Panc1 (cell line): ENCODE measurements around the gene SENP6.

Experiments used
- POLR2AphosphoS5 ChIP-seq: IDR thresholded peaks from 2 replicates; pipeline ENCODE4 v1.6.1; 2012; ENCODE audit warnings: mild to moderate bottlenecking, low read depth, low read length, moderate library complexity
- TF ChIP-seq, protein P1 (sequence below): fragments of 450-650 bp; IDR thresholded peaks from 2 replicates; pipeline ENCODE4 v1.5.1; 2017; ENCODE audit warnings: mild to moderate bottlenecking

DNA sequence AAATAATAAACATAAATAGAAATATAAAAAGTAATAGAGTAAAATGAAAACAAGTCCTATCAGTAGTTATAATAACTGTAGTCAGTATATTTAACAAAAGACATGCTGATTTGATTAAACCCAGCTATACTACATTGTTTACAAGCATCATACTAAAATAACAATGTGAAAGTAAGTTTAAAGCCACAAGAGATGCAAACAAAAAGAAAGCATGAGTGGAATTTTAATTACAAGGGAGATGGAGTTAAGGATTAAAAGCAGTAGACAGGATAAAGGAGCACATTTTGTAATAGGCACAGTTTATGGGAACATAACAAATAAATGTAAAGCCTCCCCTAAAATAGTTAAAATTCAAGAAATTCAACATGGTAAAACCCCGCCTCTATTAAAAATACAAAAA lies 41.5 kb downstream of the SENP6 start:
- no peak for TF ChIP-seq POLR2AphosphoS5
- TF ChIP-seq, protein P1, sequence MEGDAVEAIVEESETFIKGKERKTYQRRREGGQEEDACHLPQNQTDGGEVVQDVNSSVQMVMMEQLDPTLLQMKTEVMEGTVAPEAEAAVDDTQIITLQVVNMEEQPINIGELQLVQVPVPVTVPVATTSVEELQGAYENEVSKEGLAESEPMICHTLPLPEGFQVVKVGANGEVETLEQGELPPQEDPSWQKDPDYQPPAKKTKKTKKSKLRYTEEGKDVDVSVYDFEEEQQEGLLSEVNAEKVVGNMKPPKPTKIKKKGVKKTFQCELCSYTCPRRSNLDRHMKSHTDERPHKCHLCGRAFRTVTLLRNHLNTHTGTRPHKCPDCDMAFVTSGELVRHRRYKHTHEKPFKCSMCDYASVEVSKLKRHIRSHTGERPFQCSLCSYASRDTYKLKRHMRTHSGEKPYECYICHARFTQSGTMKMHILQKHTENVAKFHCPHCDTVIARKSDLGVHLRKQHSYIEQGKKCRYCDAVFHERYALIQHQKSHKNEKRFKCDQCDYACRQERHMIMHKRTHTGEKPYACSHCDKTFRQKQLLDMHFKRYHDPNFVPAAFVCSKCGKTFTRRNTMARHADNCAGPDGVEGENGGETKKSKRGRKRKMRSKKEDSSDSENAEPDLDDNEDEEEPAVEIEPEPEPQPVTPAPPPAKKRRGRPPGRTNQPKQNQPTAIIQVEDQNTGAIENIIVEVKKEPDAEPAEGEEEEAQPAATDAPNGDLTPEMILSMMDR, result no peak
